Mesenchymal stem cell (in vitro differentiated cells and primary cell): Measurements from ENCODE around the gene NDUFV1.
A peak's percentile ranks its signal among the peaks of the same experiment; 100 is the strongest.
"Not testable (repeated sequence)": the region's sequence is repeated elsewhere in the genome, so short reads cannot be mapped to it uniquely, and the experiment has no call there.

ENCODE experiments used
- DNase-seq: peaks from one replicate; pipeline ENCODE4 v3.0.0-alpha.2; 2013
- H2AFZ ChIP-seq: one replicate; pipeline ENCODE4 v1.6.1; 2013; ENCODE audit warnings: low read depth, mild to moderate bottlenecking, control low read depth, inconsistent platforms, low read length, moderate library complexity
- H2AK5ac ChIP-seq: 2 replicates; pipeline ENCODE4 v1.6.1; 2013; ENCODE audit warnings: low read length, moderate library complexity, mild to moderate bottlenecking, inconsistent platforms; ENCODE audit not compliant: severe bottlenecking
- H2BK120ac ChIP-seq: one replicate; pipeline ENCODE4 v1.6.1; 2013; ENCODE audit warnings: low read depth, mild to moderate bottlenecking, inconsistent platforms, low read length, moderate library complexity
- H2BK12ac ChIP-seq, 2 experiments: one replicate each; pipeline ENCODE4 v1.6.1; 2013; ENCODE audit warnings: inconsistent platforms in 2 of 2, low read length in 2 of 2, mild to moderate bottlenecking in 2 of 2, moderate library complexity in 2 of 2, control low read depth in 1 of 2
- H2BK15ac ChIP-seq: one replicate; pipeline ENCODE4 v1.6.1; 2013; ENCODE audit warnings: mild to moderate bottlenecking, low read depth, inconsistent platforms; ENCODE audit not compliant: poor library complexity, severe bottlenecking
- H2BK5ac ChIP-seq: 2 replicates; pipeline ENCODE4 v1.6.1; 2013; ENCODE audit warnings: low read depth, mild to moderate bottlenecking, low read length, control low read depth, inconsistent platforms; ENCODE audit not compliant: poor library complexity, severe bottlenecking
- H3K14ac ChIP-seq, 2 experiments: one replicate each; pipeline ENCODE4 v1.6.1; 2013; ENCODE audit warnings: inconsistent platforms in 2 of 2, low read length in 2 of 2, control low read depth in 1 of 2, mild to moderate bottlenecking in 1 of 2, moderate library complexity in 1 of 2
- H3K18ac ChIP-seq, 2 experiments: one replicate each; pipeline ENCODE4 v1.6.1; 2013; ENCODE audit warnings: inconsistent platforms in 2 of 2, low read length in 2 of 2, control low read depth in 1 of 2, low read depth in 1 of 2, mild to moderate bottlenecking in 1 of 2
- H3K23ac ChIP-seq, 2 experiments: one replicate each; pipeline ENCODE4 v1.6.1; 2013; ENCODE audit warnings: inconsistent platforms in 2 of 2, low read length in 2 of 2, mild to moderate bottlenecking in 2 of 2, moderate library complexity in 2 of 2, control low read depth in 1 of 2
- H3K27ac ChIP-seq: 2 replicates; pipeline ENCODE4 v1.5.1; 2013; ENCODE audit warnings: mild to moderate bottlenecking, moderate library complexity, low read length, control low read depth, inconsistent platforms; ENCODE audit not compliant: poor library complexity, severe bottlenecking
- H3K27me3 ChIP-seq, 2 experiments: 2 replicates each; pipeline versions ENCODE4 v1.6.1 to v1.7.0; 2013; ENCODE audit warnings: low read length in 2 of 2, mild to moderate bottlenecking in 2 of 2, moderate library complexity in 2 of 2, control low read depth in 1 of 2, inconsistent platforms in 1 of 2; ENCODE audit not compliant: control insufficient read depth in 1 of 2, insufficient read depth in 1 of 2
- H3K36me3 ChIP-seq, 2 experiments: 2 replicates each; pipeline versions ENCODE4 v1.6.1 to v1.7.0; 2013; ENCODE audit warnings: low read length in 2 of 2, control low read depth in 1 of 2, inconsistent platforms in 1 of 2, low read depth in 1 of 2, mild to moderate bottlenecking in 1 of 2; ENCODE audit not compliant: insufficient read depth in 2 of 2, control insufficient read depth in 1 of 2
- H3K4ac ChIP-seq, 2 experiments: one replicate each; pipeline ENCODE4 v1.6.1; 2013; ENCODE audit warnings: inconsistent platforms in 2 of 2, low read length in 2 of 2, mild to moderate bottlenecking in 2 of 2, moderate library complexity in 2 of 2, control low read depth in 1 of 2, low read depth in 1 of 2
- H3K4me1 ChIP-seq: 2 replicates; pipeline ENCODE4 v1.6.1; 2013; ENCODE audit warnings: low read depth, low read length, control low read depth; ENCODE audit not compliant: control insufficient read depth, insufficient read depth
- H3K4me2 ChIP-seq: 2 replicates; pipeline ENCODE4 v1.6.1; 2013; ENCODE audit warnings: low read length, mild to moderate bottlenecking, inconsistent platforms; ENCODE audit not compliant: poor library complexity, severe bottlenecking
- H3K4me3 ChIP-seq, 2 experiments: 2 replicates each; pipeline versions ENCODE4 v1.5.1 to v1.7.0; 2013; ENCODE audit warnings: low read length in 2 of 2, mild to moderate bottlenecking in 2 of 2, control low read depth in 1 of 2, low read depth in 1 of 2; ENCODE audit not compliant: insufficient read depth in 1 of 2
- H3K79me1 ChIP-seq: replicated peaks from 2 replicates; pipeline ENCODE4 v1.6.1; 2013; ENCODE audit warnings: mild to moderate bottlenecking, control low read depth, low read length, inconsistent platforms; ENCODE audit not compliant: poor library complexity, severe bottlenecking
- H3K9ac ChIP-seq: 2 replicates; pipeline ENCODE4 v1.7.0; 2013; ENCODE audit warnings: mild to moderate bottlenecking, low read length, moderate library complexity
- H3K9me3 ChIP-seq: 2 replicates; pipeline ENCODE4 v1.7.0; 2013; ENCODE audit warnings: mild to moderate bottlenecking, low read length; ENCODE audit not compliant: control insufficient read depth
- H4K8ac ChIP-seq: one replicate; pipeline ENCODE4 v1.6.1; 2013; ENCODE audit warnings: inconsistent platforms, mild to moderate bottlenecking, low read length, moderate library complexity
- H4K91ac ChIP-seq: one replicate; pipeline ENCODE4 v1.6.1; 2013; ENCODE audit warnings: mild to moderate bottlenecking, low read length, inconsistent platforms
- WGBS: methylation state at CpG from one replicate; pipeline ENCODE4 v1.1.7; 2013; ENCODE audit warnings: mixed read lengths; 5-methylcytosine and 5-hydroxymethylcytosine counted together

Gene NDUFV1

DNA sequence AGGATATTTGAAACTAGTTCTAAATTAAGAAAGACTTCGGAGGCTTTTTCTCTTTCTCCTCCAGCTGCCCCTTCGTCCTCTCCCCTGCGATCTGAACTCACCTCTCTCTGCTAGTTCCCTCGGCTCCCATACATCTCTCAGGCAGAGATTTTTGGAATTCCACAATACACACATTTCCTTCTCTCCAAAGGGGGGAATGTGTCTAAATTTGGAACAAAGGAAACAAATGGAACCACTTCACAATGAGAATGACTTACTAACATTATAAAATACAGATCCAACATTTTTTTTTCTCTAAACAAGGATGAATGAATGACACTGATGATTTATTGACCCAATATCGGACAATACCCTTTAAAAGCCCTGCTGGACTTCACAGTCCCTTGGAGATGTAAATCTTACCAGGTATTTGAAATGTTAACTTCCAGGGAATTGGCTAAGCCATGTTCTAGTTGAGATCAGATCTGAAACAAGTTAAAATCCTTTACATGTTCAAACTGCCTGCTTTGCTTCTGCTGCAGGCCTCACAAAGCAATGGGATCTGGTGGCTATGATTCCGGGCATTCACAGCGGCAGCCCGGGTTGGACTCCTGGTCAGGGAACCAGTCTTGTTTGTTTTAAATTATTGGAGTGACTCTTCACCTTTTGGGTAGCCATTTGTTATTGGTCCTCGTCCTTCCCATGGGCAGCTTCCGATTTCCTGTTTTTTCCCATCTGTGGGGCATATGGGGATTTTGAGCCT, 43.6 kb upstream of the NDUFV1 start:
- Histone ChIP-seq H3K27me3 (peaks cover 0 to 14% of the 10 kb centered on the region in 2 experiments), H3K4ac (no peak overlapping the region), H4K91ac (no peak overlapping the region), H2BK15ac (no peak overlapping the region), H3K4me3 (no peak overlapping the region), H2BK120ac (no peak overlapping the region), H3K36me3 (no peaks in the 10 kb centered on the region), H3K4me1 (peaks cover 28% of the 10 kb centered on the region), H3K18ac (no peak overlapping the region), H3K9ac (no peak overlapping the region), H3K27ac (peak overlapping the region; percentile 96), H2BK12ac (no peak overlapping the region), H2BK5ac (peak overlapping the region; percentile 95), H3K4me2 (no peak overlapping the region), H3K79me1 (no peaks in the 10 kb centered on the region), H4K8ac (peak overlapping the region; percentile 32), H3K14ac (no peak overlapping the region), H2AK5ac (peak overlapping the region; percentile 8), H3K23ac (no peak overlapping the region), H2AFZ (no peak overlapping the region), H3K9me3 (no peaks in the 10 kb centered on the region)
- DNase-seq: no peak
- WGBS: 65% methylated on average over 8 of the region's 10 CpGs

DNA sequence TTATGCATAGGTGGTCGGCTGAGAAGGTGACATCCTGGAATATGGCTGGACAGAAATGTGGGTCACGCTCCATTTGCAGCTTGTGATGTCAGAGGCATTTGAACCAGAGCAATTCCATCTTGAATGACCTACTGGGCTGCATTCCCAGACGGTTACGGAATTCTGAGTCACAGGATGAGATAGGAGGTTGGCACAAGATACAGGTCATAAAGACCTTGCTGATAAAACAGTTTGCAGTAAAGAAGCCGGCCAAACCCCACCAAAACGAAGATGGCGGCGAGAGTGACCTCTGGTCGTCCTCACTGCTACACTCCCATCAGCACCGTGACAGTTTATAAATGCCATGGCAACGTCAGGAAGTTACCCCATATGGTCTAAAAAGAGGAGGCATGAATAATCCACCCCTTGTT, 43.0 kb upstream of the NDUFV1 start:
- H2AK5ac ChIP-seq, H3K4me2 ChIP-seq, H3K9me3 ChIP-seq, H2BK15ac ChIP-seq, H3K14ac ChIP-seq, H3K27me3 ChIP-seq, H2AFZ ChIP-seq, H4K91ac ChIP-seq, H3K79me1 ChIP-seq, H3K36me3 ChIP-seq, H2BK12ac ChIP-seq, H3K23ac ChIP-seq, H2BK120ac ChIP-seq, H3K18ac ChIP-seq, H3K4ac ChIP-seq, H3K9ac ChIP-seq: not testable (repeated sequence)
- Histone ChIP-seq H3K4me3 (peak overlapping the region in 1 of 2 experiments; percentile 45), H2BK5ac (peak overlapping the region; percentile 95), H3K4me1 (peaks cover 23% of the 10 kb centered on the region), H3K27ac (peak overlapping the region; percentile 96), H4K8ac (peak overlapping the region; percentile 32)
- WGBS: 35% methylated on average over 11 of the region's 11 CpGs
- DNase-seq: peak; percentile 89

DNA sequence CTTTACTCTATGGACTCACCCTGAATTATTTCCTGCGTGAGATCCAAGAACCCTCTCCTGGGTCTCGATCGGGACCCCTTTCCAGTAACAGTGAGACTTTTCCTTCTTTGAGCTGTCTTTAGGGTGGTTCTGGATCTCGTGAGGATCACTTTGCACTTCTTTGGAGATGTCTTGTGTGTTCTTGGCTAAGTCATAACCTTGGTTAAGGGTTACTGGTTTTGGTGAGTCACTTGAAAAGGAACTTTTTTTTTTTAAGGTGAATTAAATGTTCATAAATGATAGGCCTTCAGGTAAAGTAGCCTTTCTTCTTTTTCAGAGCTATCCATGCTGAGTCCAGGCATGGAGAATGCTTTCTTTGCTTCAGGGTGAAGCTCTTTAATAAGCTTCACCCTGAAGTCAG, 42.5 kb upstream of the NDUFV1 start:
- Histone ChIP-seq H4K8ac (no peak overlapping the region), H3K27ac (peak overlapping the region; percentile 96), H3K18ac (no peak overlapping the region), H4K91ac (no peak overlapping the region), H3K79me1 (no peaks in the 10 kb centered on the region), H2BK12ac (no peak overlapping the region), H2BK120ac (no peak overlapping the region), H3K4me1 (peaks cover 19% of the 10 kb centered on the region), H2BK5ac (peak overlapping the region; percentile 95), H3K27me3 (peaks cover 0 to 6% of the 10 kb centered on the region in 2 experiments), H2BK15ac (no peak overlapping the region), H3K4me3 (peak overlapping the region in 1 of 2 experiments; percentile 45), H2AK5ac (peak overlapping the region; percentile 94), H3K4ac (no peak overlapping the region), H3K9me3 (no peaks in the 10 kb centered on the region), H3K14ac (no peak overlapping the region), H2AFZ (no peak overlapping the region), H3K23ac (no peak overlapping the region), H3K36me3 (no peaks in the 10 kb centered on the region), H3K9ac (no peak overlapping the region), H3K4me2 (no peak overlapping the region)
- whole genome bisulfite sequencing: 86% methylated on average over 4 of the region's 4 CpGs
- DNase-seq: peak; percentile 40

DNA sequence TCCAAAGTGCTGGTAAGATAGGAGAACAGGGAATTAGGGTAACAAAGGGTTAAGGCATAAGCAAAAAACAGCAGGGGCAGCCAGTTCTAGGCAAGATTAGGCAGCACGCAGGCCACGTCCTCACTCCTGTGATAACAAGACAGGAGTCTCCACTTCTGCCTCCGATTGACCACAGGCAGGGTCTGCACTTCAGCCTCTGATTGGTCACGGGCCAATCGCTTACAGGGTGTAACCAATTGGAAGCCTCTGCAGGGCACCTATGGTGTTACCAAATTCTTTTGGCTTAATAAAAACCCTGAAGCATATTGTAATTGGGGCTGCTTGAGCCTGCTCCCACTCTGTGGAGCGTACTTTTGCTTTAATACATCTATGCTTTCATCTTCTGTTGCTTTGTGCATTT, 35.3 kb upstream of the NDUFV1 start:
- Histone ChIP-seq H3K4me3 (no peak overlapping the region), H3K27me3 (peaks cover 0 to 43% of the 10 kb centered on the region in 2 experiments), H3K4me1 (peaks cover 2% of the 10 kb centered on the region), H3K9ac (no peak overlapping the region), H3K4me2 (no peak overlapping the region), H3K79me1 (no peaks in the 10 kb centered on the region), H2AK5ac (peak overlapping the region; percentile 15), H3K14ac (no peak overlapping the region), H2BK12ac (no peak overlapping the region), H4K91ac (no peak overlapping the region), H3K9me3 (peaks cover 5% of the 10 kb centered on the region), H3K27ac (no peak overlapping the region), H3K4ac (no peak overlapping the region), H3K23ac (no peak overlapping the region), H2BK5ac (no peak overlapping the region), H3K18ac (no peak overlapping the region), H2AFZ (no peak overlapping the region), H2BK15ac (no peak overlapping the region), H2BK120ac (no peak overlapping the region), H4K8ac (no peak overlapping the region), H3K36me3 (no peaks in the 10 kb centered on the region)
- DNase-seq: no peak
- WGBS: 61% methylated on average over 6 of the region's 6 CpGs
